ENCODE measurements around the gene KIF12.
A peak's percentile ranks its signal among the peaks of the same experiment; 100 is the strongest.
"Not testable (repeated sequence)": the region's sequence is repeated elsewhere in the genome, so short reads cannot be mapped to it uniquely, and the experiment has no call there.

KIF12 gene

DNA sequence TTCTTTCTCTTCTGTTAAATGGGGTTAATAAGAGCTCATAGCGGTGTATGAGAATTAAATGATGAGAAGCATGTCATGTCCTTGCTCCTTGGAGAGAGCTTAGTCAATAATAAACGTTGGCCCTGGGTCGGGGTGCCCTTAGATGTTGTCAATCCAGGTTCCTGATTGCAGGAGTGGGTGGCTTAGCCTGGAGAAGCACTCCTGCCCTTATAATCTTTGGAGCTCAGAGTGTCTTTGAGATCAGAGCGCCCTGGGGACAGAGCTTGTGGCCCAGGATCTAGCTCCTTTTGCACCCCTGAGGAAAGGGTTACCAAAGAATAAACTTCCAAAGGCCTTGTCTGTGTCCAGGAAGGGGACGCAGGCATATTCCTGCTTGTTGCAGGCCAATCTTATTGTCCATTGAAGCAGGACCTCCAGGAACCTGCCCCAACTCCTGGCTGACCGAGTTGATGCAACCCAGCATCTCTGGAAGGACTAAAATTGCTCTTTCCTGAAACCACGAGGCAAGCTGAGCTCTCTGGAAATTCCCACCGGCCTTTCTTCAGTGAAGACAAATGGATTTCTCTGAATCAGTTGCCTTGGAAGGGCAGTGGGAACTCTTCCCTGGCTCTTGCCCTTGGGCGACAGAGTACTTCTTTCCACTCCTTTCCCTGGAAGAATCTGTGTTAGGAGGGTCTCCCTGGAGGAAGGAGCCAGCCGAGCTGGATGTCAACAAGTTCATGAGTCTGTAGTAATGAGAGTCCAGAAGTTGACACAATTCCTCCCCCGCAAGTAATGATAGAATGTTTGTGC, 14.6 kb downstream of the KIF12 start:
- no peak for DNase-seq (ENCODE audit: low read depth)

DNA sequence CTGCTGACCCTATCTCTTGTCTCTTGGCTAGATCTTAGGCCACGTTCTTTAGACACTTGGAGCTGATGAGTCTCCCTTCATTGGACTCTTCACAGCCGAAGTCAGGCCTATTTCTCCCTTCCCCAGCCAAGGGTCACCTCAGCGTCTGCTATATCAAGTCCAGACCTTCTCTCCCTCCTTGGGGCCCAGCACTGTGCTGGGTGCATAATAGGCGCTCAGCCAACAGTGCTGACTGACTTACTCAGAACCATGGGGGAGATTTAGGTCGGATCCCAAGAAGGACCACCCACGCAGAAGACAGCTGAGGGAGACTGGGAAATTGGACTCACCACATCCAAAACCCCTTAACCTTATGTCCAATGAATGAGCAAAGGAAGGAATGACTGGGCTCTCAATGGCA, 15.4 kb downstream of the KIF12 start:
- DNase-seq (ENCODE audit: low read depth): no peak

- DNase-seq (ENCODE audit: low read depth): not testable (repeated sequence)
Measured at GRCh38 chr9:114082763-114083412, 16.2 kb downstream of the KIF12 start.

DNA sequence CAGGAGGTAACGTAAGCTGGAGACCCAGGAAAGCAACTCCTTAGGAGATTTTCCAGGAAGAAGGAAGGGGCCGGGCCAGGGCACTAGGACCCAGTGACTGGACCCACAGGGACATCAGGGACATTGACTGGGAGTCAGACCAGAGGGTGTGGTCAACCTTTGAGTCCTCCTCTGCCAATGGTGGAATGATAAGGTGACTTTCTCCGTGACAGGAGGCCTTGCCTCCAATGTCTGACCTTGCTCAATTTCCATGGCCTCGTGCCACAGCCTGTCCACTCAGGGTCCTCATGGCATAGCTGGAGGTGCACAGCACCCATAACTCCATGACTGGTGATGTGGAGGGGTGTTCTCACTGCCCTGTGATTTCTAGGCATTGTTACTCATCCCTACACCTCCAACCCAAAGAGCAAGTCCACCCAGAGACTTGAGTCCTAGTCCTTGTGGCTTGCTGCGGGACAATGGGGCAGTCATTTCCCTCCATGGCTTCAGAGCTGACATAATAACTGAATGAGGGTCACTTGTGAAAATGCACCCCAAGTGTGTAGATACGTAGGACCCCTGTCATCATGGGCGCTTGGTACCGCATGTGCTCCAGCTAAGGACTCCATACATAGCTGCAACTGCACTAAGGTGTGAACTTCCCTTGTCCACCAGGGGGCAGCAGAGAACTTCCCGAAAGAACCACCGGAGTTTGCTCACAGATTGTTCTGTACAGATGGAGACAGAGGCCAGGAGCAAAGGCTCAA, 16.9 kb downstream of the KIF12 start:
- DNase-seq (ENCODE audit: low read depth): peak; percentile 69

GRCh38 chr9:114081441-114082016, 17.6 kb downstream of the KIF12 start:
- no peak for DNase-seq (ENCODE audit: low read depth)

DNA sequence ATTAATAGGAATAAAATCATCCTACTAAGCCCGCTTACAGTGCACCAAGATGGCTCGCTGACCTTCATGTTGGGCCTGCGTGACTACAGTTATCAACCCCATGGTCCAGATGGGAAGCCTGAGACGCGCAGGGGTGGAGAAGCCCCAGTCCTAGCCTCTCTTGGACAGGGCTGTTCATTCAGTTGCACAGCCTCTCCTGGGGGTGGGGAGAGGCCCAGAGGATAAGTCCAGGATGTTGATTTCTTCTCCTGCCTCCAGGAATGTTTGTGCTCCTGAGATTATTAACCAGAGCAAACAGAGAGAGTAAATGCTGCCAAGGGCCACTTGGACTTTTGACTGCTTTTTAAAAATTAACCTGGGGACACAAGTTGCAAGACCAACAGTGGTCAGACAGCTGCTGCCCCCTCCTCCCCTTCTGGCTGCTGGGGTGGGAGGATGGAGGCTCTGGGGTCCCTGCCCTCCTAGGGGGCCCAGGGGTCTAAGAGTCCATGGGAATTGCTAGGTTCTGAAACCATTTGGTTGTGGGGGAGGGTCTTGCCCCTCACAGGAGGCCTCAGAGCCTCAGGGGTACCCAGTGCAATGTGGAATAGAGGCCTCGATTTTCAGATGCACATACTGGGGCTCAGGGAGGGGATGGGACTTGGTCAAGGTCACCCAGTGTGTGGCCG, 18.2 kb downstream of the KIF12 start:
- no peak for DNase-seq (ENCODE audit: low read depth)

DNA sequence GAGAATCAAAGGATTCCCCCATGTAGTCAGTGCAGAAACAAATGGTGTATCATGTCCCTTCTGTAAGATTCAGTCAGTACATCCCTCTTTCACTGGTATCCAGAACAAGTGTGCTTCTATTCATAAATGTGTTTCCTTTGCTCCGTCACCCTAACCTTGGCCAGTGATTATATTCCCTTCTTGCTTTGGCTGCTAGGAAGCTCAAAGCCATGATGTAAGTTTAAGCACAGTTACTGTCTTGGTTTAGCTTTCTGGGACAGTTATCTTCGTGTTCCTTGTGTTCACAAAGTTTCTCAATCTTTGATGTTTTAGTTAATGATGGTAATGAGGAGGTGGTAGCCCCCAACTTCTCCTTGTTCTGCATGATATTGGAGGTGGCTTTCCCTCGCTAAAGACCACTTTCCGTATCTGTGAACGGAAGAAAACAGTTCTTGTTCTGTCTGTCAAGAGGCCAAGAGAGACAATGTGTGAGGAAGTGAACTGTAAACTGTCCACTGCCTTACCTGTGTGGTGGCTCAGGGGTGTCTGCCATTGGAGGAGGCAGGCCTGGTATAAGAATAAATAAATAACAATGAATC, 18.8 kb downstream of the KIF12 start:
- no peak for DNase-seq (ENCODE audit: low read depth)

GRCh38 chr9:114078781-114079156, 20.3 kb downstream of the KIF12 start:
- no peak for DNase-seq (ENCODE audit: low read depth)

DNA sequence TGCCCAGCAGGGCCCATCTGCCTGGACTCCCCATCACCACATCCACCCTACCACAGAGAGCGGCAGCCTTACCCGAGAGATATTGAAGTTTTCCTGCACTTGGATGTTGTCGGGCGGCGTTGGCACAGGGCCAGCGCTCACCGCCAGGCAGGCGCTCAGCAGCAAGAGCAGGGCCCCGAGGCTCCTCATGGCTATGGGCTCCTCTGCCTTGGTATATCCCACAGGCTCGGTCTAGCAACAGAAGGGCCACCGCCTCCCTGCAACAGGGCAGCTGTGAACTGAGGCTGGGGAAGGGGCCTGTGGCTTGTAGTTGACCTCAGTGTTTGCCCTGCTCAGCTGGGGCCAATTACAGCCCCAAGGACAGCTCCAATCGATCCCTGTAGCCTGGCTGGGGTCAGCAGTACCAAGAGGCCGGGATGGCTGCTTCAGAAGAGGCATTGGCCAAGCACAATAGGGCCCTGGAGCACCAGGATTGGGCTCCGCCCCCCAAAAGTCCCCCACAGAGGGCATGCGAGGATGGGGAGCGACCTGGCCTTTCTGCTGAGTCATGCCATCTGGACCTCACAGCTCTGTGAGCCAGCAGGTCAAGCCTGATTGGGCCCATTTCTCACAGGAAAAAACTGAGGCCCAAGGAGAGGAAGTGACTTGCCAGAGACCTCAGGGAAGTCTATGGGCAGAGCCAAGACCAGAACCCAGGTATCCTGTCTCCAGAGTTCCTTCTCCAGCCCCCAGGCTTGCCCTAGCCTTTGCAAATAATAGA, 20.9 kb downstream of the KIF12 start, which contains the start of gene AMBP:
AMBP (minus strand) TSS at position 280 of the 760 bp plus-strand sequence; CDS start at position 189, 91 bp downstream.
- DNase-seq (ENCODE audit: low read depth): no peak

GRCh38 chr9:114077162-114077837, 21.8 kb downstream of the KIF12 start:
- DNase-seq (ENCODE audit: low read depth): no peak

DNA sequence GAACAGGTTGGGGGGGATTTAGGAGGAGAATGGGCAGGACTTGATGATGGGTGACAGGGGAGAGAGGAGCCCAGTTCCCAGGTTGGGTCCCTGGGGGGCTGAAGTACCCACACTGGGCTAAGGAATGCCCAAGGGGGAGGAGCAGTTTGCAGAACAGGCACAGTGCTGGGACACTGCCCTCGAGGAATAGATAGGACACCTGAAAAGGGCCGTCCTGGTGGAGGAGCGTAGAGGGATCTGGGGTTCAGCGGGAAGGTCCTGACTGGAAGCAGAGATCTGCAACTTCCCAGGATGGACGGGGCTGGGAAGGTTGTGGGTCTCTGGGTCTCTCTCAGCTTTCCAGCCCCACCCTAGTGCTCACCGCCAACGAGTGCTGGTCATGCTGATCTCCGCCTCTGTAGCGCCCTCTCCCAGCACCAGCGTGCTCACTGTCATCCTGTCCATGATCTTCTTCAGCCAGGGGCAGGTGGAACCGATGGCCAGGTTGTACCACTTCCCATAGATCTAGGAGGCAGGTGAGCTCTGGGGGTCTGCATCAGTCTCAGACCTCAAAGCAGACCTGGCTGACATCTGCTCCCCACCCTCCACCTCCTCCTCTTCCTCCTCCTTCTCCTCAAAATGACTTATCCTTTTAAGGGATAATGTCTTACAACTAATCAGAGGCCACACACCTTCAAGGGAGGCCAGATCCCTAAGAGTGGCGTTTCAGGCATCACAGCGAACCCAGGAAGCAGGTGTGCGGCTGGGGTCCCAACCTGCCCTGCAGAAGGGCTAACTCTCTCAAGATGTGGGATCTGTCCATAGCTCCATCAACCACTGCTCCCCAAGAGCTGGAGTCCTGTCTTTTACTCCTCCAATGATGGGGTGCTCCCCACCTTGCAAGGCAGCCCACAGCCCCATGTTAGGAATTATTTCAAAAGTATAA, 22.6 kb downstream of the KIF12 start:
- no peak for DNase-seq (ENCODE audit: low read depth)

- no peak for DNase-seq (ENCODE audit: low read depth)
Measured at GRCh38 chr9:114075602-114076001, 23.5 kb downstream of the KIF12 start.

DNA sequence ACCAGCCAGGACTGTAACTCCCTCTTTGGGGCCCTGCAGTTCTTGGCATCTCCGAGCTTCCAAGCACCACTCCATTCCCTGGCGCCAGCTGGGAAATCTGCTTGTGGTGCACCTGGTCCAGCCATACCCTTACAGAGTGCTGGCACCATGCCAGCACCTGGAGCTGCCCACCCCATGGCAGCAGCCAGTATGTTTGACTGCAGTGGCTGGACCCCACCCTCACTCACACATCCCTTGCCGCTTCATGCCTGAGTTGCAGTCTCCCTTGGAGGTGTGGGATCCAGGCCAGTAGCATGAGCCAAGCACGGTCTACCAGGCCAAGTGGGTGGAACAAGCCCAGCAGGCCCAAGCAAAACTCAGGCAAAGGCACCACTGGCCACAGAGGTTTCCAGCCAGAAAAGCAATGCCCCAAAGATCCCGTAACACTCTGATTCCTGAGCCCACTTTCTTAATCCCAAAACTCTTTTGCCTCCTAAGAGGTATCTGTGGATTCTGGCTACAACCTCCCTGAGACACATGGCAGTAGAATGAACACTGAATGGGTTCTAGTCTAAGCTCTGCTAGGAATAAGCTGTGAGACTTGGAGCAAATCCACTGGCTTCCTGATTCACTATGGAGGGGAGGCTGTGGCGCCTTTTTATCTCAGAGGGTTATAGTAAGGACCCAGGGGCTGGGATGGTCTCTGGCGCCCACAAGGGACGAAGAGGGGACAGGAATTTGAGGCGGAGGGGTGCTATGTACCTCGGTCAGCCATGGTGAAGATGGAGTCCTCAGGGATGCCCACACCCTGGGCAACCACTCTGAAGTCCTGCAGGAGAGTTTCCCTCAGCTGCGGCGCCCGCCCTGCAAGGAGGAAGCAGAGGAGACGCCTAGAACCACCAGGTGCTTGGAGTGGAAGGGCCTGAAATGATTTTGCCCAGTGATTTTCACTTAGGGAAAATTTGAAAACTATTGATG, 26.6 kb downstream of the KIF12 start:
- DNase-seq (ENCODE audit: low read depth): peak; percentile 21

- no peak for DNase-seq (ENCODE audit: low read depth)
Measured at GRCh38 chr9:114071197-114071795, 27.8 kb downstream of the KIF12 start.

DNA sequence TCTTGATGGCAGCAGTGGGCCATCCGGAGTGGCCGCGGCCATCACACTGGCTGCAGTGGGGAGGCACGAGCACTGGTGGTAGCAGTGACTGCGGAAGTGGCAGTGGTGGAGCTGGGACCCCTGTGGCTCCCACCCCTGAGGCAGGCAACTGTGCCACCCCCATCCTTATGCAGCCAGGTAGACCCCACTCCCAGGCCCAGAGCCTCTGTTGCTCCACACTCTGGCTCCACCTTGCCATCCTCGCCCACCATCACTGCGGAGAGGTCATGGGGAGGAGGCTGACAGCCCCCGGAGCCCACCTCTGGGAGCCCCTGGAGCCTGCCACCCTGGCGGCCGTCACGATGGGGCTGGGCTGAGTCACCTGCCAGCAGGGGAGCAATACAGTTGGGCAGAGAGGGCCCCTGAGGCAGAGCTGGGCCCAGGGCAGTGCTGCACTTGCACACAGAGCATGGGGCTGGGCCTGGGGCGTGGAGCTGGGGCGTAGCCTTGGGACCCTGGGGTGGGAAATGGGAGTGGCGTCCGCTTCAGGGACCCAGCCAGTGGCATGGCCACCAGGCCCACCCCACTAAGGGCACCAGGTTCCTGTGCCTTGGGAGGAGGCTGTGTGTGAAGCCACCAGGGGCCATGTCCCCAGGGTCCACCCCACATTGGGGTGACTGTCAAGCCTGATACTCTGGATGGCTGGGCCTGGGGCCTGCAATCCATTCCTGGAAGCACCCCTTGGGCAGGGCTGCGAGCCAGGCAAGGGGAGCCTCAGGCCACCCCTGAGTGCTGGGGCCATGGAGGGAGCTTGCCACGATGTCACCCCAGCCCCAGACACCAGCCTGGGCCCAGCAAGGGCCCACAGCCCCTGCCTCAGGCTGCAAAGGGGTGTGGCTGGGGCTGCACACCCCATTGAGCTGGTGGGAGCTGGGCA, 28.6 kb downstream of the KIF12 start:
- no peak for DNase-seq (ENCODE audit: low read depth)

DNA sequence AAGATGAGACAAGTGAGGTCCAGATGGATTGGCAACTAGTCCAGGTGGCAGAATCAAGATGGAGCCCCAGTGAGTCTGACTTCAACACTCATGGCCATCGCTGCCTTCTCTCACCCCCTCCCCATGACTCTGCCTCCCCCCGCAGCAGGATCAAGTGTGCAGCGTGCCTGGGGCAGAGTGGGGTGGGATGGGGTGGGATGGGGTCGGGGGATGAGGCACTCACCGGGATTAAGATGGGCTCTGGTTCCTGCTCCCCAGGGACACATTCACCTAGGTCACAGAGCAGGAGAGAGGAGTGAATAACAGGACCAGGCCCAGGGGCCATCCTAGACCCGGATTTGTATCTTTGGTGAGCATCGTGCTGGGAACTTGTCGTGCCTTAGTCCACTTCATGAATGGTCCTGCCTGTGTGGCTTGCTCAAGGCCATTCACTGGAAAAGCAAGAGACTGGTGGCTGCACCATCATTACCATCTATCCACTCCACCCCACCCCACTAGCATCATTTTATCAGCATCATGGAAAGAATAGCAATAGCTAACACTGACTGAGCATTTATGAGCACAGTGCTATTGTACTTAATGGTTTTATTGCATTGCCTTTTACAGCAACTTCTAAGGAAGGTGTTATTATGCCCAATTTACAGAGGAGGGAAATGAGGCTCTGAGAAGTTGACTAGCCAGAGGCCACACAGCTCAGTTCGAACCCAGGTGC, 29.5 kb downstream of the KIF12 start:
- DNase-seq (ENCODE audit: low read depth): no peak
